GM21367 (cell line): ENCODE measurements around the gene ANOS1.
"Not testable (repeated sequence)": the region's sequence is repeated elsewhere in the genome, so short reads cannot be mapped to it uniquely, and the experiment has no call there.

Experiments used
- ATAC-seq: cut with Tn5 transposase; IDR thresholded peaks from one replicate; pipeline ENCODE4 v1.9.1; 2021; ENCODE audit not compliant: unreplicated experiment

The ANOS1 gene

DNA sequence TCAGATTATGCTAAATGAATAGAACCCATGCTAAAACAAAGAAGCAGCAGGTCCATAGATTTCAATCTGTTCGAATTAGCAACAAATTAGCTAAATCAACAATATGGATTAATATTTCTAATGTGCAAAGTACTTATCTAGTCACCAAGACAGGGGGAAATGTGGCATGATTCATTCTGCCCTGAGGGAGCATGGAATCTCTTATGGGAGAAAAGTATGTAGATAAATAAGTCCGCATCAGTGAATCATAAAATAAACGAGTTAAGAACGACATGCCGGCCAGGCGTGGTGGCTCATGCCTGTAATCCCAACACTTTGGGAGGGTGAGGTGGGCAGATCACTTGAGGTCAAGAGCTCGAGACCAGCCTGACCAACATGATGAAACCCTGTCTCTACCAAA is 102.1 kb downstream of the ANOS1 start:
- ATAC-seq = no peak

DNA sequence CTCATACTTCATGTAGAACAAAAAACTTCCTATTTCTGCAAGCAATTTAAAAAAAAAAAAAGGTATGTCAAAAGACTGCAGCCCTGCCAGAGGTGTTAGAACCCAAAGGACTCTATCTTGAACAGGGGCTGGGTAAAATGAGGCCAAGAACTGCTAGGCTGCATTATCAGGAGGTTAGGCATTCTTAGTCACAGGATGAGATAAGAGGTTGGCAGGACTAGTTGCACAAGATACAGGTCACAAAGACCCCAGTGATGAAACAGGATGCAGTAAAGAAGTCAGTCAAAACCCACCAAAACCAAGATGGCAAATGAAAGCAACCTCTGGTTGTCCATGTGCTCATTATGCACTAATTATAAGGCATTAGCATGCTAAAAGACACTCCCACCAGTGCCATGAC is 104.1 kb downstream of the ANOS1 start:
- no peak for ATAC-seq

DNA sequence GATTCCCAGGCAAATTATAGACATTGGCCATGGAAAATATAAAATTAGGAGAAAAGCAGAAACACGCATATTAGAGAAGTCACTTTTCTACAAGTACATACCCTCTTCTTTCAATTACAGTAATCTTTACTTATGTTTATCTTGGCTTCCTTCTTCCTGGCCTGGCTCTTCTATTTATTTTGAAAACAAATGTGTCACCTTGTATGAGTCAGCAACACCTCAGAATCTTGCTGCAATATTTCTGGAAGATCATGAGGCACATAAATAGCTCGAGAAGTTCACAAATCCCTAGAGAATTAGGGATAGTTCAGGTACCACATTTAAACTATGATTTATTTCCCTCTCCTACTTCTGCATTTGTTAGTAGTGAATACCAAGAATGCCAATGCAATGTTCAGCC is 124.6 kb downstream of the ANOS1 start:
- no peak for ATAC-seq

DNA sequence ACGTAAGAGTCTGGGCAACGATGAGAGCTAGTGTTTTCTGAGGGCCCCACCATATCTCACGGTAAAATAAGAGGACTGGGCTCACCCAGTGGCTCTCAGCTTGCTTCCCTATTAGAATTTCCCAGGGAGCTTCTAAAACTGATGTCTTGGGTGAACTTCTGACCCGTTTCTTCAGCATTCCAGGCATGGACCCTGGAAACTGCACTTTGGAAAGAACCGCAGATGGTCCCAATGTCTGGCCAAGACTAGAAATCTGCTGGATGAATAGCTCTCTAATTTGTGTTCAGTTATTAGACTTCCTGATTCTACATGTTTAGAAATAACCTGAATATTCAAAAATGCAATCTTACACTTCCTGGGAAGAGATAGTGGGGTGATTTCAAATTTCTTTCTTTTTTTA is 127.8 kb downstream of the ANOS1 start:
- ATAC-seq = no peak

DNA sequence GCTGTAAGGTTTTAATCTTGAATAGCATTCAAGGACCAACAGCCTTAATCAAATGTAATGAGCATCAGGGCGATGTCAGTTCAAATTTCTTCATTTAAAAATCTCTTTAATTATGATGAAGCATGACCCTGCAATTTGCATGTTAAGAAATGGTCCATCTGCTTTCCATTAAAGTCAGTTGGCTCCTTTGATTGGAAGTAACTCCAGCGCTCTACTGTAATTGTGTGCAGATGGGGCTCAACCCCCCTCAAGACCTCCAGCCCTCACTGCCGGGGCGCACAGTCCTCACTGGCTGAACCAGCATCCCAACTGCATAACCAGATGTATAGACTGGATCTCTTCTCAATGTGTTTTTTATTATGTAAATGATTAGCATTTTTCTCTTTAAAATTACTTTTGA is 140.4 kb downstream of the ANOS1 start:
- ATAC-seq = no peak

DNA sequence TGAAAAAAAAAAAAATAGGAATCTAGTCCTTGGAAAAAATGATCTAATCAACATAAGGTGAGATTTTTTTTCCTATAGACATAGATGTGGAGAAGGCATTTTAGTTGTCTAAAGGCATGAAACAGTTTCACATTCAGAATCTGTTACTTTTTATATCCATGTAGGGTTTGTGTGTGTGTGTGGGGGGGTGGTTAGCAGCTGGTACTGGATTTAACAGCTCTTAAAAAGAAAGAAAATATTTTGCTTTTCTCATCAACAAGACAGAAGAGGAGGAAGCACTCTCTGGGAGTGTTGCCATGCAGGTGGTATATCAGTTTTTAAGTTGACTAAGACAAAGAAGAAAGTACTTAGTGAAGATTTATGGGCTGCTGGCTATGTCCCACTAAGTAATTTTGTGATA is 145.0 kb downstream of the ANOS1 start:
- no peak for ATAC-seq

DNA sequence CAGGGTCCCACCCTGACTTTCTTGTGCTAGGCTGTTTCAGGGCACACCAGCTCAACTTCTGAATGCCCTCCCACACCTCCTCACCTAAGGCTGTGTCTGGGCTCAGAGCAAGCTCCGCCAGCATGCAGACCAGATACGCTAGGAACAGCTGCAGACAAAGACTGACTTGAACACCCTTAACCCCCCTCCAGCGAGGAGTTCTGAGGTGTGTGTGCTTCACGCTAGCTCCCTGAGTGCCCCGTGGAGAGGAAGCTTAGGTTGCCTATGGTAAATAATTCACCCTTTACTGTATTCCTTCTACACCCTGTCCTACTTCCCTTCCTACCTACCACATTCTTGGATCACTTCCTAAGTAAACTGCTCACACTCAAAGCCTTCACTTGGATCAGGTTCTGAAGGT is 152.3 kb downstream of the ANOS1 start:
- ATAC-seq = no peak

DNA sequence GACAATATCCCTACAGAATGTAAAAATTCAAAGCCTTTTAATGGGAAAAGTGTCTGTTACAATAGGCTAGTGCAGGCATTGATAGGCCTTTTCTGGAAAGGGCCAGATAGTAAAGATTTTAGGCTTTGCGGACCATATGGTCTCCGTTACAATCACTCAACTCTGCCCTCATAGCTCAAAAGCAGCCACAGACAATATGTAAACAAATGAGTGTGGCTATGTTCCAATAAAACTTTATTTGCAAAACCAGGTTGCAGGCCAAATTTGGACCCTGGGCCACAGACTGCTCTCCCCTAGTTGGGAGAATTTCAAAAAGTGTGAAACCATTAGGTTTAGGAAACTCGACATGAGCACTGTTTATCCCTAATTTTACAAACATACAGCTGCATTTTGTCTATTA is 155.1 kb downstream of the ANOS1 start:
- no peak for ATAC-seq

DNA sequence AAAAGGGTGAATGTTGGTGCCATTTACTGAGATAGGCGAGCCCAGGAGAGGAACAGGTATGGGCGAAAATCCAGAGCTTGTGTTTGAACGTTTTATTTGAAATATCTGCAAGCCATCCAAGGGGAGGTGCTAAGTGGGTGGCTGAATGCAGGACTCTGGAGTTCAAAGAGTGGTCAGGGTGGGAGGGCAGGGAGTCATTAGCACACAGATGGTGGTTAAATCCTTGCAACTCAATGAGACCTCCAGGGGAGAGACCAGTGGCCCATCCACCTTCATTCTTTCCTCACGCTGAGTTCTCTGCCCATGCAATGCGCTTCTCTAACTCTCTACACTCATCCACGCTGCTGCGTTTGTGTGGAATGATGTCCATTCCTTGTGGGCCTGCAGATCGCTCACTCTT is 166.2 kb downstream of the ANOS1 start:
- ATAC-seq = no peak

DNA sequence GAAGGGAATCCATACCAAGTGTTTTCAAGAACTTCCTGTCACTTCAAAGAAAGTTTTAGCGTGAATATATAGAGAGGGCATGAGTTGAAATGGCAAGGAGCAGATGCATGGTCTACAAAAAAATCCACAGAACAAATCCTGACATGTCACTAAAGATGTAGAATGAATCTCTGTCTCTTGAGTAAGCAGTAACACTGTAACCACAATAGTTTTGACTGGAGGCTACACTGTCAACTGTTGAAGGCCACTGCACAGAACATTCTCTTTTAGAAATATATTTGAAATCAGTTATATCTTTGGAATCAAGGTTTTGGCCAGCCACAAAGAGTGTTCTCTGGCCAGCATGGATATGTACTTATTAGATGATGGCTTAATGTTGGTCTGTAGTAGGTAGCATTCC is 183.5 kb downstream of the ANOS1 start:
- ATAC-seq = no peak

DNA sequence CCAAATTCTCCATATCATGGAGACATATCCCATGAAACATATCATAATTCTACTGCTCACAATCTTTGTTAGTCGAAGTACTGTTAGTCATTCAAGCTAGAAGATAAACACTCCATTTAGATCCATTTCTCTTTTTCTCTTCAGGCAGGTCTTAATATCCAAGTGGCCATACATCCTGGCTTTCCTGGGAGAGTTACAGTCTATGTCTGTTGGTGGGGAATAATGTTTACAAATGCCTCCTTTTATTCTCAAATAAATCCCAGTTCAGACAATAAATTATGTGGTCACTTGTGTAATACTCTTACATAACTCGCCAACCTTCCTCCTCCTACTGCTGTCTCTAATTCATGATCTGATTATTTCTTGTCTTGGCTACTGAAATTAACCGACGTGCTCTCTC is 185.2 kb downstream of the ANOS1 start:
- no peak for ATAC-seq

DNA sequence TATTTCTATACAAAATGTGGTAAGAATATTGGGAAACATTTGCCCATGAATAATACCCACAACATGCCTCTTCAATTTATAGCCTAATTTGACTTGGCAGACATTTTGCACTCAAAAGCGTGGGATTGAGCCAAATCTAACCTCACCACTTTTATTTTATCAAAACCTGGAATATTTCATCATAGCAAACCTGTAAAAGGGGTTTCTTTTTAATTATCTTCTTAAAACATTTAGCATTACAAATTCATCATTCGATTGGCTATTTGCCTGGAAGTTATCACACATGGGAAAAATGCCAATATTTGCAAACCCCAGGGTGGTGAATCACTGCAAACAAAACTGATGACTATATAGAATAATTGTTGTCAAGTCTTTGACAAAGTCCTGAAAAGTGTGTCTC is 211.1 kb downstream of the ANOS1 start:
- ATAC-seq = no peak

DNA sequence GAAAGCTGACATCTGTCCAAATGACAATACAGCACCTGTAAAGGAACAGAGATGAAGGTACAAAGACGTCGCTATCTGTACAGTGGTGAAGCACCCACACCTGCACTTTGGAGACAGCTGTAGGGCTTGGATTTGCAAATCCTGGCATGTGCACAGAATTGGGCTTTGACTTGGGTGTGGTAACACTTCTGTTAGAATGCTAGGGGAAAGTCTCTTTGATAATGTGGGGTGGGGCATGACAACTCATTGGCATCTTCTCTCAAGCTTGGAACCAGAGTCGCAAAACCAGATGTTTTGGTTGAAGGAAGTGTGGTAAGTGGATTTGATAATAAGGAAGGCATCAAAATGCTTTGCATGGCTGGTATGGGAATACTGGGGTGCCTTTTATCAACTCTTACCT is 211.8 kb downstream of the ANOS1 start:
- ATAC-seq = no peak

DNA sequence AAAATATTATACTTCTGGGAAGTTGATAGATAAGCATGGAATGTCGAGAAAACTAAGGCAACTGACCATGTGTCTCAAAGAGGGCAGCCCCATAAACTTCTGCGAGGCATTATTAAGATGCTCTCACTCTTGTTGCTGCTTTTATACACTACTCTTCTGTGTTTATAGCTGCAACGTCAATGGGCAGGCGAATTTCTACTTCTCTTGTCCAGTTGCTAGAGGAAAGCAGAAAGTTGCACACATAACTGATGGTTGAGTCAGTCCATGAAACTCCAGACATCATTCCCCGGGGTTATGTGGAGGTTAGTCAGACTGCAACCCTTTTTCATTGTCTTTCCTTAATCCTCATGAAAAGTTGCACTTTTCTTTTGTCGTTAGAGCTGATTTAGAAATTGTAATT is 227.5 kb downstream of the ANOS1 start:
- no peak for ATAC-seq

DNA sequence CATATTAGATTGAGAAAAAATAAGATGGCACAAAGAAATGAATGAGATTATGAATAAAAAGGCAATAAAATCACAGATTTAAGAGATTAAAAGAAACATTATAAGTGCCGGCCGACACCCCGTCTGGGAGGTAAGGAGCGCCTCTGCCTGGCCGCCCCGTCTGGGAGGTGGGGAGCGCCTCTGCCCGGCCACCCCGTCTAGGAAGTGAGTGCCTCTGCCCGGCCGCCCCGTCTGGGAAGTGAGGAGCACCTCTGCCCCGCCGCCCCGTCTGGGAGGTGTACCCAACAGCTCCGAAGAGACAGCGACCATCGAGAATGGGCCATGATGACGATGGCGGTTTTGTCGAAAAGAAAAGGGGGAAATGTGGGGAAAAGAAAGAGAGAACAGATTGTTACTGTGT is 229.8 kb downstream of the ANOS1 start:
- not testable (repeated sequence) for ATAC-seq

DNA sequence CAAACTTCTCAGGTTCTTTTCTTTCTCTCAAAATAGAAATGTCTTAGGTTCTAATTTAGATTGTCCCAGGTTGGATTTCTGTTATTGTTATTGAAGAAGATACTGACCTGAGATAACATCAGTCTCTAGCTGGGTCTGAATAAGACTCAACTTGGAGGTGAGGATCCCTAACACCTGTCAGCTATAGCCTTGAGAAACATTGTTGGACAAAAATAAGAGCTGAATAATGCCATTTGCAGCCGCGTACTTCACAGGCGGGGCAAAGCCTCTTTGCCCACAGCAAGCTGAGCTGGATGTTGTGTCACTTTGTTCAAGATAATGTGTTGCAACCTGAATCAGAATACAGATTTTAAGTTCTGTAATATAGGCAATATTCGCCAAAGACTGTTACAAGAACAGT is 231.7 kb downstream of the ANOS1 start:
- no peak for ATAC-seq

DNA sequence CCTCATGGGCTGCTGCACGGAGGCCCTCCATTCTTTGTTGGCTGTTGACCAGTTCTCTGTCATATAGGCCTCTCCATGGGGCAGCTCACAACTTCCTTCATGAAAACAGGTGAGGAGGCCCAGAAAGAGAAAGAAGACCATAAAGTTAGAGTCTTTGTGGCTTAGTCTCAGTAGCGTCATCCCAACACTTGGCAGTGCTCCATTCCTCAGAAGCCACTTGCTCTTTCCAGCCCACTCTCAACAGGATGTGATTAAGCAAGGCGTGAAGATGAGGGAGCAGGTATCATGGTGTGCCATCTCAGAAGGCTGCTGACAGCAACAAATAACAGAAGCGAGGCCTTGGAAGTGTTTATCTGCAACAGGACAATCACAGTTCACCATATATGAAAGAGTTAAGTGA is 236.9 kb downstream of the ANOS1 start:
- not testable (repeated sequence) for ATAC-seq

DNA sequence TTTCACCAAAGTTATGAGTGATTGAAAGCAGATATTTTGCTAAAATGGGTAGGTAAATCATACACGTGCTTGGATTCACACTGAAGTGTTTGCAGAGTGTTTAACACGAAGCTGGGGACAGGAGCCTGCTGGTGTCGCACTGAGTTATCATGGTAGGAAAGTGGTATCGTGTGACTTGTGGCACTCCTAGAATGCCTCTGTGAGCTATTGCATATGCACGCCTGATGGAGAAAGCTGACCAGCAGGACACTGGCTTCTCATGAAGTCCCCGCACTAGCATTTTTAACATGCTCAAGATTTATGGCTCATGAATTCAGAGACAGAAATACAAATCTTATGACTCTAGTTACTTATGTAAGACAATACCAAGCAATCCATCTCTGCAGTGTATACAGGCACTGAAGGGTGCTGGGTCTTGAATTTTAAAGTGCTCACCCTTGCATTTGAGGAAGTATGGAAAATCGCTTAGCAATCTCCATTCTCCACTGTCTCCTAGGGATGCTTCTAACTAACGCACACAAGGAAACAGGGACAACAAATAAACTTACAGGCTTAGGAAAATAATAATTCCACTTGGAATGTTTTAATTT is 247.5 kb downstream of the ANOS1 start:
- ATAC-seq = no peak
